Pancreas (tissue), 8 donors: ENCODE results near the gene SHISA3. TPM values are rescaled to one million over a fixed set of nuclear protein-coding genes. Genes with fewer than 3 reads are reported as not detected.

Source experiments
- polyA plus RNA-seq, 2 donors: library from polyadenylated mRNA; stranded (reverse); fragments of 200-250 nt; gene quantifications; one replicate each; pipeline ENCODE4 v1.2.3, GENCODE V29; 2013
- total RNA-seq, 6 donors: library from RNA; stranded (reverse); fragmentation: NEBNext Ultra II Directional in 4 of 6; extraction: Animal tissue kit (Norgen Biotek cat#: 25700) in 4 of 6; gene quantifications; one replicate each; pipeline versions ENCODE4 v1.2.1 to v1.2.4, GENCODE V29; 2021 to 2023
- donor health status: healthy with polysubstance abuse.
- donor health status: DM: no; HTN: no; CAD: no; lungs with moderate emphysema.
- donor health status: DM: no; HTN: no; CAD: no.
- donor health status: Bipolar disorder and iron deficiency.
- donor health status: DM: yes; HTN: yes; CAD: no.
- donor health status: DM: no; HTN: no; CAD: no.
- donor health status: DM: no; HTN: no; CAD: no.
- donor health status: DM: yes; HTN: yes; CAD: no.

SHISA3 gene
- total and polyA plus RNA-seq, 8 donors: 0.07 to 0.43 (median 0.16) TPM; not detected in 3

Other genes starting within 250 kb of the SHISA3 start
- gene BEND4, start 244.8 kb upstream of the SHISA3 start, total RNA-seq: under 1 TPM in 2 of 6 donors, not detected in 4; 0.03 TPM
- gene BEND4, start 244.8 kb upstream of the SHISA3 start, polyA plus RNA-seq: not detected